Calu3 (cell line): ENCODE data around the gene ALLC. TPM values are rescaled to one million over a fixed set of nuclear protein-coding genes. Genes with fewer than 3 reads are reported as not detected.

Experiments used
- BruUV-seq: library from RNA; stranded (reverse); fragments of 400-500 nt; replicated peaks from 2 replicates; lab custom pipeline; 2021; lab: Mats Ljungman, UMichigan
- CTCF ChIA-PET: fragments of 300-600 bp; sonication (Branson Sonifier 250); formaldehyde crosslinking; loops from one replicate; lab custom pipeline; 2022; ENCODE audit warnings: antibody characterized with exemption; lab: Charles Lee
- DNase-seq: peaks from one replicate; pipeline ENCODE4 v3.0.0; 2022
- H3K27ac Mint-ChIP-seq: one replicate; pipeline ENCODE4 v1.8.0; 2022; ENCODE audit warnings: mixed read lengths; ENCODE audit not compliant: unreplicated experiment
- H3K27me3 Mint-ChIP-seq: one replicate; pipeline ENCODE4 v1.8.0; 2022; ENCODE audit warnings: mixed read lengths; ENCODE audit not compliant: unreplicated experiment
- H3K36me3 Mint-ChIP-seq: one replicate; pipeline ENCODE4 v1.8.0; 2022; ENCODE audit warnings: mild to moderate bottlenecking, moderate library complexity, mixed read lengths; ENCODE audit not compliant: insufficient read depth, unreplicated experiment
- H3K4me1 Mint-ChIP-seq: one replicate; pipeline ENCODE4 v1.8.0; 2022; ENCODE audit warnings: mild to moderate bottlenecking, low read depth, mixed read lengths; ENCODE audit not compliant: unreplicated experiment
- H3K4me3 Mint-ChIP-seq: one replicate; pipeline ENCODE4 v1.8.0; 2022; ENCODE audit warnings: mild to moderate bottlenecking, low read depth, moderate library complexity, mixed read lengths; ENCODE audit not compliant: unreplicated experiment
- H3K9me3 Mint-ChIP-seq: one replicate; pipeline ENCODE4 v1.8.0; 2022; ENCODE audit warnings: low read depth, mixed read lengths; ENCODE audit not compliant: unreplicated experiment
- CTCF ChIP-seq: fragments of 200-600 bp; IDR thresholded peaks from one replicate; pipeline ENCODE4 v1.8.0; 2022; ENCODE audit warnings: antibody characterized with exemption; ENCODE audit not compliant: unreplicated experiment
- intact Hi-C: fragments of 100-400 bp; cut with micrococcal nuclease; formaldehyde crosslinking; loops from one replicate; pipeline ENCODE4 v1.10.0; 2022; ENCODE audit not compliant: unreplicated experiment
- total RNA-seq: library from RNA; stranded (reverse); gene quantifications from 2 replicates; pipeline ENCODE4 v1.2.3, GENCODE V29; 2022

ALLC gene
- total RNA-seq, 1 experiment from 2014 or later = not detected

DNA sequence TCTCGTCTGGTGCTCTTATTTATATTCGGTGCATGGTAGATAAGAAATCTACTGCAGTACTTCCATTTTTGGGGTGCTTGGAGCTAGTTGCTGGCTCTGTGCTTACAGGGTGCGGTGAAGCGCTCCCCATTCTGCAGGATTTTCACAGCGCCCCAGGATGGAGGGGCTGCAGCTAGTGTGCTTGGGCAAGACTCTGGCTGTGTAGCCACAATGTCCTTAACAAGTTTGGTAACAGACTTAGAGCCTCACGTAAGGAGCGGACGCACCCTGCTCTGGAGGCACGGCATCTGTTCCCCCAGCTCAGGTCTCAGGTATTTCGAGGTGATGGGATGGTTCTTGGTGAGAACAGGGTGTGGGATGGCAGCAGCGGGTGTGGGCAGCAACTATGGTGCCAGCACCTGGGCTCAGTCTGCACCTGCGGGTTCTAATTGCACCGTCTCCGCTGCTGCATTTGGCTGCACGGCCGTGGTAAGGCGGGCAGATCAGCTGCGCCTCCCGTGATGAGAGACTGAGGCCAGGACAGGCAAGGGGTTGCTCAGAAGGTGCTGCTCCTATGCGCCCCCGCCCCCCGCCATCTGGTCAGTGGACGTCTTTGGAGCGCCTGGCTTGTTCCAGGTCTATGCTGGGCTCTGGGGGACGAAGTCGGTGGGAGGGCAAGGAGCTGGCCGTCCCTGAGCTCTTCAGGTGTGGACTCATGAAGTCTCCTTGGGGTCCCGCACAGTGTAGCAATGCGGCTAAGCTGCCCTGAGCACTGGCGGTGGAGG is 20.1 kb upstream of the ALLC start:
- CTCF ChIA-PET = no interaction called here
- Mint-ChIP-seq H3K9me3 (no peaks in the 10 kb centered on the region), H3K27ac (no peak overlapping the region), H3K4me3 (no peak overlapping the region), H3K36me3 (peaks cover 3% of the 10 kb centered on the region), H3K4me1 (no peaks in the 10 kb centered on the region), H3K27me3 (peaks cover 77% of the 10 kb centered on the region)
- no peak for DNase-seq
- BruUV-seq = no TSS peak
- intact Hi-C loops = no loop called here
- TF ChIP-seq CTCF = no peak

DNA sequence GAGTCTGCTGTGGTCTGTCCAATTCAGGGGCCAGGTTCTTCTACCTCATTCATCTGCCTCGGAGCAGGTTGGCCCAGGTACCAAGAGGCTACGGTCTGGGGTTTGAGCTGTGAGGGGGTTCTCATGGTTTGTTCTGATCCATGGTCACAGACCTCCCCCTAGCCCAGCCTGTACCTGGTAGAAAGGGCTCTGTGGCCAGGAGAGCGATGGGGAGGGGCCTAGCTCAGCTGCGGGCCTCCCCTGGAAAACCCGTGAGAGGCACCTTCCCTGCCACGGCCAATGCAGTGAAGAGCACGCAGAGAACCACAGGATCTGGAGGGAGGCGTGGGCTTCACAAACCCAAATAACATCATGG is 19.6 kb upstream of the ALLC start:
- no TSS peak for BruUV-seq
- no peaks in the 10 kb centered on the region for H3K4me1 Mint-ChIP-seq
- H3K27me3 Mint-ChIP-seq = peaks cover 77% of the 10 kb centered on the region
- H3K27ac Mint-ChIP-seq = no peak overlapping the region
- DNase-seq = no peak
- CTCF ChIA-PET = no interaction called here
- no peak overlapping the region for H3K4me3 Mint-ChIP-seq
- no peaks in the 10 kb centered on the region for H3K9me3 Mint-ChIP-seq
- intact Hi-C loops = no loop called here
- no peak for TF ChIP-seq CTCF
- peaks cover 5% of the 10 kb centered on the region for H3K36me3 Mint-ChIP-seq

DNA sequence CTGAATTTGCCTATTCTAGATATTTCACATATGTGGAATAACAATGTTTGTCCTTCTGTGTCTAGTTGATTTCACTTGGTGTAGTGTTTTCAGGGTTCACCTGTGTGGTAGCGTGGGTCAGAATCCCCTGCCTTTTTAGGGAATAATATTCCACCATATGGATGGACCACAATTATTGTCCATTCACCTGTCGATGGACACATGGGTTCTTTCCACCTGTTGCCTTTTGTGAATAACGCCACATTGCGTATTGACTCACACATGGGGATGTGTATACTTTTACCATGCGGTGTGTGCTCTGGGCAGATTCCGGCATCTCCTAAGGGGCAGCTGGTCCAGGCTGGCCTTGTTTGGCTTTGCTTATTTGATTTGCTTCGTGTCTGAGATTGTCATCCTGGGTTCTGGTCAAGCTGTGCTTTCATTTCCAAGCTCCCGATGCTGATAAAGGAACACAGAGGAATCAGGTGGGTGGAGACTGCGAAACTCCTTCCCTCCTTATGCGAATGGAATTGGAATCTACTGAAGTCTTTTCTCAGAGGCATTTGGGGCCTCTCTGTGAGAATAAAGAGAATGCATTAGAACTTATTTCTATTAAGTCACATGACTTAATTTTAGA is 18.9 kb upstream of the ALLC start:
- Mint-ChIP-seq H3K9me3 (no peaks in the 10 kb centered on the region), H3K4me3 (no peak overlapping the region), H3K27ac (no peak overlapping the region), H3K4me1 (no peaks in the 10 kb centered on the region), H3K36me3 (peaks cover 5% of the 10 kb centered on the region), H3K27me3 (peaks cover 77% of the 10 kb centered on the region)
- no TSS peak for BruUV-seq
- no peak for TF ChIP-seq CTCF
- DNase-seq = no peak
- CTCF ChIA-PET = no interaction called here
- intact Hi-C loops = no loop called here

- no peaks in the 10 kb centered on the region for H3K4me1 Mint-ChIP-seq
- H3K36me3 Mint-ChIP-seq = peaks cover 5% of the 10 kb centered on the region
- TF ChIP-seq CTCF = no peak
- DNase-seq = no peak
- H3K27me3 Mint-ChIP-seq = peaks cover 77% of the 10 kb centered on the region
- no peak overlapping the region for H3K4me3 Mint-ChIP-seq
- H3K9me3 Mint-ChIP-seq = no peaks in the 10 kb centered on the region
- H3K27ac Mint-ChIP-seq = no peak overlapping the region
- CTCF ChIA-PET = no interaction called here
- intact Hi-C loops = no loop called here
- BruUV-seq = no TSS peak
These were observed 18.3 kb upstream of the ALLC start for GRCh38 chr2:3639653-3640052.
